Measurements from ENCODE around the gene ANKRD63.

ANKRD63 gene

DNA sequence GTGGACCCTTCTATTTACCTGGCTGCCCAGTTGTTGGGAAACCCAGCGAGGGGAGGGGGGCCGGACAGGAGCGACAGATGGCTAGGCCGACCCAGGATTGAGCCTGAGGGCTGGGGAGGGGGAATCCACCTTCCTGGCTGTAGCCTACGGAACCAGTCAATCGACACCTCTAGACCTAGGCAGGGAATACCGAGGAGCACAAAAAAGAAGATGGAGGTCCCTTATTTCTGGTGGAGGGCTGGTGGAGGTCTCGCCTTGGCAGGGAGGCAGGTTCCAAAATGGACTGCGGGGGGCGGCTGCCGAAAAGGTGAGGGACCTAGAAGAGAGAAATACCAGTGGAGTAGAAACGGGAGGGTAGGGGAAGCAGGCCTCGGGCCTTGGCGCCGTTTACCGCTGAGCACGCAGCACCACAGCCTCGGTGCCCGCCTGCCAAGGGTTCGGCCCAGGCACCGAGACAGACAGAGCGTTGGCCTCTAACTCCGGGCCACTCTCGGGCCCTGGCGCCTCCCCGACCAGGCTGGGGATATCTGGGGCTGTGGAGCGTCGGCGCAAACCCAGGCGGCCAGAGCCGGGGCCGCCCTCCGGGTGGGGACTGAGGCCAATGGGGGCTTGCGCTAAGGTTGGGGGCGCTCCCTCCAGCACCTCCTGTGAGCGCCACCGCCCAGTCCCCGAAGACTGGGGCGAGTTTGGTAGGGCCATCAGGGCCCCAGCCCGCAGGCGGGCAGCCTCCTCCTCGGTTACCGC lies 1.6 kb downstream of the ANKRD63 start:
- no peak overlapping the region for H3K27ac ChIP-seq
- no peak for DNase-seq (ENCODE audit: low read depth, low spot score)

DNA sequence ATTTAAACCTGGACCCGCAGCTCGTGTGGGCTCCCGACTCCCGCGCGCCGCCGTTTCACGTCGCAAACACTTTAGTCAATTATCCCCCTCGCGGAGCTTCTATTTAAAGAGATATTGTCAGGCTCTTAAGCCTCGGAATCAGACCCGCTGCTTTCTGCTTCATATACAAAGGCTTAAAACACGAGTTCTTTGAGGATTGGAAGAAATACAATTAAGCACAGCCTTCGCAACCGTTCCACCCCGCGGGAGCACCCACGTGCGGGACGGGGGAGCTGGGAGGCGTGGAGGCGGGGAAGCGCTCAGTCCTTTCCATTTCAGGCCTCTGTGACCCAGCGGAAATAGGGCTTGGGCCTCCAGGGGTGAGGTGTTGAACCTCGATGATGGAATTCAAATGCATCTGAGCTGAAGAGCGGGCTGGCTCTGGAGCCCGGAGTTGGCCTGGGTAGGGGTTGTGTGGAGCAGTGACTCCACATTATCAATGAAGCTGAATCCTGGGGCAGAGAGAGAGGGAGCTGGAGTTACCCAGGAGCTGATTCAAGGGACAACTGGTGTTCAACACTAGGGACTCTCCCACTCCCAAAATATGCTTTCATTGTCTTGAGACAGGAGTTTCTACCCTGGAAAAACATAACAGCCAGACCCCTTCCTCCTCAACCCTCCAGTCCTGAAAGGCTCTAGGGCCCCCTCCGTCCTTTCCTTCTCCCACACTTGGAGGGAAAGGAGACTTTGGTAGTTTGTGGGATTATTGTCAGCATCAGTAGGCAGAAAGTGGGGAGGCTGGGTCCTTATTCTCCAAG lies 2.4 kb downstream of the ANKRD63 start:
- no peak for DNase-seq (ENCODE audit: low read depth, low spot score)
- no peak overlapping the region for H3K27ac ChIP-seq

DNA sequence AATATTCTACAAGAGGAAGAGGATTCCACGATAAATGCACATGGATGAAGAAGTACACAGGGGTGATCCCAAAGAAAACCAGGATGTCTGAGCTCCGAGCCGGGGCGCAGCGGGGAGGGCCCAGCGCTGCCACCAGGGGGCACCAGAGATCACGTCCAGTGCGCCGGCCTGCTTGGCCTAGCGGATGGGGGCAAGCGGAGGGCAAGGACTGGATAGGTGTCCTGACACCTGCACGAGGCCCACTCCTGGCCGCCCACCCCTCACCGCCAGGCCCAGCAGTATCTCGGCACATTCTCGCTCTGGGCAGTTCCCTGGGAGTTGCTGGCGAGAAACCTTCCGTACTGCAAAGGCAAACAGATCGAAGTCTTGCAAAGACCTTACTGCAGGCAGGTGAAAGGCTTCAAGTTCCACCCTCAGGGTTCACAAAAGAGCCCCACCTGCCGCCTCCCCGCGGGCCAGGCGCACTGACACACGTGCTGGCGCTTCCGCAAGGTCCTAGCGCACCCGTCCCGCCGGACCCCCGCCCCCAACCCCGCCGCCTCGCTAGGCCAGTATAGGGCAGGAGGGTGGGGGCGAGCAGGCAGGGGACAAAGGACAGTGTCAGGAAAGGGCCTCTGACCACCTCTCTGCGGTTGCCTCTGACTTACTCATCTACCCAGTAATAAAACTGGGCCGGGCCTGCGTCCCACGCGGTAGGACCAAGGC lies 3.3 kb downstream of the ANKRD63 start:
- no peak for DNase-seq (ENCODE audit: low read depth, low spot score)
- H3K27ac ChIP-seq, result no peak overlapping the region

DNA sequence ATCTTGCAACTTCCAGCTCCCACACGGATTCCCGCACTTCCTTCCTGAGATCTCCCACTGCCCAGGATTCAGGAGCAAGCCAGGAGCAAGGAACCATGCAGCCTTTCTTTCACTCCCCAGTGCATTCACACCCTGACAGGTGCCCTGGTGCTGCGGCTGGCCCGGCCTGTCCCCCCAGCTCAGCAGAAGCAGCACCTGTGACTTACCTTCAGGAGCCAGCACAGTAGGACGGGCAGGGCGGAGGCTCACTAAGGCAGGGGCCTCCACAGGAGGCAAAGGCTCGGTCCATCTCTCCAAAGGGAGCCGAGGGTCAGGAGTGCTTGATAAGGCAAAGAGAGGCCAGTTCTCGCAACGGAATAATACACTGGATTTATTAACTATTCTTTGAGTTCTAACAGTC lies 4.8 kb downstream of the ANKRD63 start:
- no peak overlapping the region for H3K27ac ChIP-seq

DNA sequence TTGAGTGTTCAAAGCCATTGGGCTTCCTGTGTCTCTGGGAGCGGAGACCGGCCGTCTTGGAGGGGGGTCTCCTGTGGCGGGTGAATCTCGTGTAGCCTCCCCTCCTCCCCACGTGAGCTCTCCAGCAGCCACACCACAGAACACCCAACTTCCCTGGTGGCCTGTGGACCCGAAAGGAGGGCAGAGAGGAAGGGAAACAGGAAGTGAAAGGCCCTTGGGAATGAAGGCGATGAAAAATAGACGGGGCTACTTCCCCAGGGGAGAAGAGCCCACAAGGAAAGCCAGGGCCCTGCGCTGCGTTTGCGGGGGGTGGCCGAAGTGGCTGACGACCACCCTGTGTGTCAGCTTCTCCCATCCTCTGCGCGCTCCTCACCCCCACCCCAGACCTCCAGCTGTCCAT lies 5.4 kb downstream of the ANKRD63 start:
- no peak overlapping the region for H3K27ac ChIP-seq

More for the DNA sequence above, 4.8 kb downstream of the ANKRD63 start:
- DNase-seq (ENCODE audit: low read depth, low spot score), result no peak

DNA sequence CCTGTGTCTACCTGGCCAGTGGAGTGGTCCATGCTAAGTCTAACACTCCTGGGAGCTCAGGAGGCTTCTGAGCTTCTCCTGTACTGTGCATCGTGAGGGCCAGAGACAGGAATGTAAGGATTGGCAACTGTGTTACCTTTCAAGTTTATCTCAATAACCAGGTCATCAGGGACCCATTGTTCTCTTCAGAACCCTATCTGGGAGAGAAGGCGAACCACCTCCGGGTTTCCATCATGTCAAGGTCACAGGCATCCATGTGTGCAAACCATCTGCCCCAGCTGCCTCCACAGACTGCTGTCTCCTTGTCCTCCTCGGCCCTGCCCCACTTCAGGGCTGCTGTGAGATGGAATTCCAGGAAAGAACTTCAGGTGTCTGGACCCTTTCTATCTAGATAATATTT lies 5.9 kb downstream of the ANKRD63 start:
- DNase-seq (ENCODE audit: low read depth, low spot score), result no peak
- no peak overlapping the region for H3K27ac ChIP-seq

More for the DNA sequence above, 5.4 kb downstream of the ANKRD63 start:
- DNase-seq (ENCODE audit: low read depth, low spot score), result no peak

DNA sequence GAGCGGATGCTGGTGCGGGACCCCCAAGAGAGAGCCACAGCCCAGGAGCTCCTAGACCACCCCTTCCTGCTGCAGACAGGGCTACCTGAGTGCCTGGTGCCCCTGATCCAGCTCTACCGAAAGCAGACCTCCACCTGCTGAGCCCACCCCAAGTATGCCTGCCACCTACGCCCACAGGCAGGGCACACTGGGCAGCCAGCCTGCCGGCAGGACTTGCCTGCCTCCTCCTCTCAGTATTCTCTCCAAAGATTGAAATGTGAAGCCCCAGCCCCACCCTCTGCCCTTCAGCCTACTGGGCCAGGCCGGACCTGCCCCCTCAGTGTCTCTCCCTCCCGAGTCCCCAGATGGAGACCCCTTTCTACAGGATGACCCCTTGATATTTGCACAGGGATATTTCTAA lies 6.9 kb downstream of the ANKRD63 start:
- no peak overlapping the region for H3K27ac ChIP-seq
- DNase-seq (ENCODE audit: low read depth, low spot score), result no peak

DNA sequence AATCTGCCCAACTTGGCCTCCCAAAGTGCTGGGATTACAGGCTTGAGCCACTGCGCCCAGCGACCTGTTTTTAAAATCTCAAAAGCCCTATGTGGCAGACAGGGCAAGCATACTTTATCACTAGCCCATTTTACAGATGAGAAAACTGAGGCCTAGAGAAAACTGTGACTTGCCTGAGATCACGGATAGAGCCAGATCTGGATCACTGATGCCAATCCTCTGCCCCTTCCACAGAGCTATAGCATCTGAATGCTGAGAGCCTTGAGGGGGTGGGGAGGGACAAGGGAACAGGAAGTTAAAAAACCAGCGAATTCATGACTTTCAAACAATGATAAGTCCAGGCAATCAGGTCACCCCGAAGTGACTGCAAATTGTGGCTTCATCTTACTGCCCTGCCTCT lies 7.3 kb downstream of the ANKRD63 start:
- DNase-seq (ENCODE audit: low read depth, low spot score), result no peak
- H3K27ac ChIP-seq, result no peak overlapping the region

DNA sequence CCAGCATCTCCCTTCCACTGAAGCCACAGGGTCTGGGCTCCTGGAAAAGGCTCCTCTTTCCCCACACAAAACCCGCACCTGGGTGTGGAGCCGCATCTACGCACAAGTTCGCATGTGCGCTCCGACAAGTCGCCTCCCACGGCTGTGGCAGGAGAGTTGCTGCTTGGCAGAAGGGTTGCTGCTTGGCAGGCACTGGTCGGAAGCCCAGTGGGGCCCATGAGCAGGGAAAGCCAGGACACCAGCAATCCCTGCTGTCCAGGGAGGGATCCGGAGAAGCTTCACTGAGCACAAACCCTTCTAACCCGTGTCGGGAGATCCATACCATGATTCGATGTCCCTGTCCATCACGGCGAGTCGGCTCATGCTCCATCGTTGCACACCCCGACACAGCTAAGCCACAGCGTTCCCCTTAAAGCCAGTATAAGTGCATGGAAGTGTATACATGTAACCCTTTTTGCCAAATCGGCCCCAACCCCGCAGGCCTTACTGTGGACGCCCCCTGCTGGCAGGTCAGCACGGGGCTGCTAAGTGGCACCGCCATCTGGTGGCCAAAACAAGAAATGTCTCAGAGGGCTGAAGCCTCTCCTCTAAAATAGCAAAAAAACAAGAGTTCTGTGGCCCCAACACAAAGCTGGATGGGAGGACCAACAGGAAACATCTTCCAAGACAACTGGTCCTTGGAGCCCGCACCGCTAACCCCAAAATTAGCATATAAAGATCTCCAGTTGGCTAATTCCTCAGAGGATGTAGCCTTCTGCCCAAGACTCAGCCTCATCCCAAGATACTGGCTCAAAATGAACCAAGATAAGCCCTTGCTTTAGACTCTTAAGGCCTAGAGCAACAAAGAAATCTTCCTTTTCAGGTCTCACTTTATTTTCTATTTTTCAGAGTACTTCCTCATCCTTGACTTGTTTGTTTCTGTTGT lies 8.3 kb downstream of the ANKRD63 start:
- DNase-seq (ENCODE audit: low read depth, low spot score), result no peak
- H3K27ac ChIP-seq, result no peak overlapping the region

DNA sequence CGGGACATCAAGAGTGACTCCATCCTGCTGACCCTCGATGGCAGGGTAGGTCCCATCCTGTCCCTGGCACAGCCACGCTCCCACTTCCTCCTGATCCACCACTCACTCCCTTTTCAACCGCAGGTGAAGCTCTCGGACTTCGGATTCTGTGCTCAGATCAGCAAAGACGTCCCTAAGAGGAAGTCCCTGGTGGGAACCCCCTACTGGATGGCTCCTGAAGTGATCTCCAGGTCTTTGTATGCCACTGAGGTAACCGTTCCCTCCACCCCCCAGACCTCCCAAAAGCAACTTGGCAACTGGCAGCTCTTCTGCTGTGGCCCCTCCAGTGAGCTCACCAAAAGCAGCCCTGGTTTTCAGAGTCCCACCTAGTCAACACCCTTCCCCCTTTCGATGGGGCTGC lies 9.4 kb downstream of the ANKRD63 start:
- no peak overlapping the region for H3K27ac ChIP-seq
- DNase-seq (ENCODE audit: low read depth, low spot score), result no peak

DNA sequence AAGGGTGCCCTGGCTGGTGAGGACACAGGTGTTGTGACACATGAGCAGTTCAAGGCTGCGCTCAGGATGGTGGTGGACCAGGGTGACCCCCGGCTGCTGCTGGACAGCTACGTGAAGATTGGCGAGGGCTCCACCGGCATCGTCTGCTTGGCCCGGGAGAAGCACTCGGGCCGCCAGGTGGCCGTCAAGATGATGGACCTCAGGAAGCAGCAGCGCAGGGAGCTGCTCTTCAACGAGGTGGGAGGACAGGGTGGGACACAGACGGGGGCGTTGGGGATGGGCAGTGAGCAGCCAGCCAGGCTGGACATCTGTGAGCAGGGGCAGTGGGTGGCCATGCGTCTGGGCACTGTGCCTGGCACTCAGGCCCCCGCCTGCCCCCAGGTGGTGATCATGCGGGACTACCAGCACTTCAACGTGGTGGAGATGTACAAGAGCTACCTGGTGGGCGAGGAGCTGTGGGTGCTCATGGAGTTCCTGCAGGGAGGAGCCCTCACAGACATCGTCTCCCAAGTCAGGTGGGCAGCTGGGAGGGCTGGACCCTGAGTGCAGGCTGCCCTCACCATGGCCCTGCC lies 10.3 kb downstream of the ANKRD63 start:
- DNase-seq (ENCODE audit: low read depth, low spot score), result no peak
- no peak overlapping the region for H3K27ac ChIP-seq

DNA sequence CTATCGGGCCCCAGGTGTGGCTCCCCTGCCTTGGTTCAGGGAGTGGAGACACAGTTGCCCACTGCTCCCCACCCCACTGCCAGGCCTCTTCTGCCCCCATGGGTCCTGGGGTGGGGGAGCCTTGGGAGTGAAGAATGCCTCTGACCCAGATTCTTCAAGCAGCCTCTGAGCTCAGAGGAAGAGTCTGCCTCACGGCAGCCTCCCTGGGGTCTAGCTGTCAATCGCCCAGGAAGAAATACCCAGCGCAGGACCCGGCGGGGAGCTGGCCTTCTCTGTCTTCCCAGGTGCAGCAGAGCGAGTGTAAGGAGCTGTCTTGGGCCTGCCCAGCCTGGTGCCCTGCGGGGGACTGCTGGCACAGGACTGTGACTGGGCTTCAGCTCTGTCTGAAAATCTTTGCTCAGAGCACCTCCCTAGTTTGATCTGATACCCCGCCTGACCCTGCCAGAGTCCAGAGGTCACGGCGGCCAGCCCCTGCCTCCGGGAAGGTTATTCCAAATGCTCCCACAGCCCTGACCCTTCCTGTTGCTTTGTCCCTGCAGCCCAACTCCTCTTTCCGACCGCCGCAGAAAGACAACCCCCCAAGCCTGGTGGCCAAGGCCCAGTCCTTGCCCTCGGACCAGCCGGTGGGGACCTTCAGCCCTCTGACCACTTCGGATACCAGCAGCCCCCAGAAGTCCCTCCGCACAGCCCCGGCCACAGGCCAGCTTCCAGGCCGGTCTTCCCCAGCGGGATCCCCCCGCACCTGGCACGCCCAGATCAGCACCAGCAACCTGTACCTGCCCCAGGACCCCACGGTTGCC lies 11.0 kb downstream of the ANKRD63 start:
- DNase-seq (ENCODE audit: low read depth, low spot score), result no peak
- H3K27ac ChIP-seq, result no peak overlapping the region

DNA sequence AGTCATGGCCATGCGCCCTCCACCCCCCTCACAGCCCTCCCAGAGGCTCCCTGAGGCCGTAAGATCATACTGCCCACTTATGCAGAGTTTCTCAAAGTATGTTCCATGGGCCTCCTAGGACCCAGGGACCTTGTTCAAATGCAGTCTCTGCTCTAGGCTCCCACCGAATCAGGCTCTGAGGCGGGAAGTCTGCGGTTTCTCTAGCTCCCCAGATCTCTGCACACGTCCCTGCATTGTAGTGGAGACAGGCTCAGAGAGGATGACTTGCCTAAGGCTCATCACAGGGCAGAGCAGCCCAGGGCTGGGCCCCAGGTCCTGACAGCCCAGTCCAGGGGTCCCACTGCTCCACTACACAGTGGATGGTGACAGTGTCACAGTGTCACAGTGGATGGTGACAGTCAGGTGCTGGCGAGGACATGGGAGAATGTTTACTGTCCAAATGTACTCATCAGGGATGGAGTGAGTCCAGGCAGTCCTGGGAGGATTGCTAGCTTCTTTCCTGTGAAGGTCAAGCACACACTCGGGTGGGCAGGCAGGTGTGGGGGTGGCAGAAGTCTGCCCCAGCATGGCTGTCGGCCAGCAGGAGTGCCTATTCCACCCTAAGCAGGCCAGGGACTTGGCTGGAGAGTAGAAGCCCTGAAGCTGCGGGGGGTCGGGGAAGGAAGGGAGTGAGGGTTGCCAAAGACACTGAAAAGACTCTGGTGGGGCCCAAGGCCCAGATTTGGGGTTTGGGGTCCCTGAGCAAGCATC lies 12.4 kb downstream of the ANKRD63 start:
- H3K27ac ChIP-seq, result no peak overlapping the region
- DNase-seq (ENCODE audit: low read depth, low spot score), result no peak

DNA sequence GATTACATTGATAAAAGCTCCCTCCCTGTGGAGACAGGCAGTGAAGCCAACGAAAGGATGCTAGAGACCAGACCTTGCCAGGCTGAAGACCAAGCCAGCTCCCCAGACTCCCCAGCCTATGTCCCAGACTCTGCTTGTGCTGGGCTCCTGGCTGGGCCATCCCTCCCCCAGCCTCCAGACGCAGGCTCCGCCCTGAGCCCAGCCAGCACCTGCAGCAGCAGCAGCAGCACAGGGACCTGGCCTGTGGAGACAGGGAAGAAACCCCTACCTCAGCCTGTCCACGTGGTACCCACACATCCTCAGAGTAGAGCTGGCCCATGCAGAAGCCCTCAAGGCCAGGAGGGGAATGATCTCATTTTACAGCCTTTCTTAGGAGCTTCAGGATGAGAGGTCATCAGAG lies 13.3 kb downstream of the ANKRD63 start:
- no peak for DNase-seq (ENCODE audit: low read depth, low spot score)
- H3K27ac ChIP-seq, result no peak overlapping the region

DNA sequence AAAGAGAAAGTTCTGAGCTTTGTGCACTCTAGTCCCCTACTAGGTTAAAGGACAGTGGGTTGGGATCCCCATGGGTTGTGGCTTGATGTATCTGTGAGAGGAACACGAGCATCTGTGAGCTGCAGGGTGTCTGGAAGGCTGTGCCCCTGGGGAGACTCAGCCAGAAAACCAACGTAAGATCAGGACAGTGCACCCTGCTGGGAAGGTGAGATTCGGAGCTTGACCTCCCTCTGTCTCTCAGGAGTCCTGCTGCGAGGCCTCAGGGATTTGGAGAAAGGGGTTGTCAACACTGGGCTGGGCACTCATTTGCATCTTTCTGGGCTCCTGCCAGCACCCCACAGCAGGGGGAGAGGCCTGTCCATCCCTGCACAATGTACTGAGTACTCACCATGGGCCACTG lies 15.2 kb downstream of the ANKRD63 start:
- no peak for DNase-seq (ENCODE audit: low read depth, low spot score)
- H3K27ac ChIP-seq, result no peak overlapping the region

DNA sequence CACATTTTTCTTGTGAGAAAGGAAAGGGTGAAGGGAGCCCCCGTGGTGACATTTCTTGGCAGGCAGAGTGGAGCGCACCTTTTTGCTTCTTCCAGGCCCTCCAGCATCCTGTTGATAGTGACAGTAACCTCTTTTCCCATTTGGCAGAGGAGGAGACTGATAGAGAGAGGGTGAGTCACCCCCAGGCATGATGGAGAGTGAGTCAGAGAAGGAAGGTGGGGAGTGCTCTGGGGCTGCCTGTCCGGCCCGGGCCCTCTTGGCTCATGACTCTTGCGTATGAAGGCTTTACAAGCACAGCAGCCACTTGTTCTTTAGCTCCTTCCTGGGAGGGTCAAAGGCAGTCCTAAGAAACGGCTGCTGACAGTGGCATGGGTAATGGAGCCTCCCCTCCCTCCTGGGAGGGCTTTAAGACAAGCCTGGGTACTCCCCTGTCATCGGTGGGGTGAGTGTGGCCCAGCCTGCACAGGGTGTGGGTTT lies 16.0 kb downstream of the ANKRD63 start:
- H3K27ac ChIP-seq, result peak overlapping the region; percentile 50
- peak; percentile 89 for DNase-seq (ENCODE audit: low read depth, low spot score)

DNA sequence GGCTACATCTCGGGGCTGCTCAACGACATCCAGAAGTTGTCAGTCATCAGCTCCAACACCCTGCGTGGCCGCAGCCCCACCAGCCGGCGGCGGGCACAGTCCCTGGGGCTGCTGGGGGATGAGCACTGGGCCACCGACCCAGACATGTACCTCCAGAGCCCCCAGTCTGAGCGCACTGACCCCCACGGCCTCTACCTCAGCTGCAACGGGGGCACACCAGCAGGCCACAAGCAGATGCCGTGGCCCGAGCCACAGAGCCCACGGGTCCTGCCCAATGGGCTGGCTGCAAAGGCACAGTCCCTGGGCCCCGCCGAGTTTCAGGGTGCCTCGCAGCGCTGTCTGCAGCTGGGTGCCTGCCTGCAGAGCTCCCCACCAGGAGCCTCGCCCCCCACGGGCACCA lies 17.0 kb downstream of the ANKRD63 start:
- no peak overlapping the region for H3K27ac ChIP-seq
- DNase-seq (ENCODE audit: low read depth, low spot score), result no peak

DNA sequence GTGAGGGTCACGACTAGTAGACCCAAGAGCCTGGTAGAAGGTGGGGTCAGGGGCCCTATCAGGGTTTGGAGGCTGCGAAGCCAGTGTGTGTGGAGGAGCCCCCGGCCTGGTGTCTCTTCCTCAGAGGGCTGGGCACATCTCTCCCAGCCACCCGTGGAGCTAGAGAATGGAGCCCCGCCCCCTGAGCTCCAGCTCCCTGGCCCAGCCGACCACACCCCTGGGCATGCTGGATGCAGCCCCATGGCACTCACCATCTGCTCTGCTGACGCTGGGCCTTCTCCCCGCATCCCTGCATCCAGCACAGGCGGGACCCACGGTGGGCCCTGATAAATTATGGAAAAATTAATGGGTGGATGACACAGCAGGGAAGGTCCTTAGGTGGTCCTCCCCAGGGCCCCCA lies 17.5 kb downstream of the ANKRD63 start:
- no peak for DNase-seq (ENCODE audit: low read depth, low spot score)
- H3K27ac ChIP-seq, result no peak overlapping the region
